Heart left ventricle (tissue), 13 donors: ENCODE results near the gene WDR6.

ENCODE experiments used
- POLR2A ChIP-seq, 2 donors: fragments of 450-650 bp; IDR thresholded peaks; one replicate each; pipeline ENCODE4 v1.6.1; 2017; ENCODE audit warnings: antibody characterized with exemption in 2 of 2, mild to moderate bottlenecking in 2 of 2, moderate library complexity in 2 of 2
- TF ChIP-seq, protein P1 (sequence below), 12 donors: fragments of 200-600 bp; sonication (generic) in 4 of 12; IDR thresholded peaks; one replicate each; pipeline versions ENCODE4 v1.5.0 to v1.8.0; 2018 to 2022; ENCODE audit warnings: antibody characterized with exemption in 12 of 12, mild to moderate bottlenecking in 5 of 12
- donor health status: ischemic (EF 13 %, LVEDD 7.1; RV severe dilation, severe dysfunction).
- donor health status: DM: no; HTN: yes; CAD: no.
- donor health status: DM: no; HTN: no; CAD: no.
- donor health status: ischemic (EF 25% LVEDD 6.9; RV normal size, moderate dysfunction).
- donor health status: ischemic (EF 25% LVEDD 5.7; RV mildly dilated, moderate dysfunction).
- donor health status: ischemic (EF 35%, LVEDD 5.7; RV mildly dilated, moderate dysfunction).
- donor health status: nonischemic (EF 11% LVEDD 7.7; RV severe dilation, severe dysfunction).
- donor health status: DM: yes; HTN: yes; CAD: no.
- donor health status: PGD.
- donor health status: ischemic (EF 29% LVEDD 5.4; RV normal size, mild dysfunction).
- donor health status: nonischemic (EF 23%, LVEDD 6.1; RV moderate dilation, normal function).

DNA sequence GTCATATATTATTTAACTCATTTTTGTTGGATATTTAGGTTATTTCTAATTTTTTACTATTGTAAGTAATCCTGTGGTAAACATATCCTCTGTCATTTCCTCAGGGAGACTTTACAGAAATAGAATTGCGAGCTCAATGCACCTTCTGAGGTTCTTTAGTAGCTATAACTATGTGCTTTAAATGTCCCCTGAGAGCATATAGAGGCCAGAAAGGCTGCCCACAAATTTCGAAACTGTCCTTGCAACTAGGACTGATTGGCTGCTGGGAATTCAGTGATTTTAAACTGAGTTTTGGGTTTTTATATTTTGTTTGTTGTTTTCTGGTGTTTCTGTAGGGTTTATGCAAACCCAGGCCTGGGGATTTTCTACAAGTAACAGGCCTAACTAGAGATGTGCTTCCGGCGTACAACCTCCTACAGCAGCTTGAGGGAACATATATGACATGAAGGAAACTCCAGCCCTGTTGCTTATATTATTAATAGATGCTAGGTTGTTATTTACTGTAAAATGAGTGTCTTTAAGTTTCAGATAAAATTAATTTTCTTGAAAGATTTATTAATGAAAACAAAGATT, 46.3 kb upstream of the WDR6 start:
- TF ChIP-seq, protein P1, sequence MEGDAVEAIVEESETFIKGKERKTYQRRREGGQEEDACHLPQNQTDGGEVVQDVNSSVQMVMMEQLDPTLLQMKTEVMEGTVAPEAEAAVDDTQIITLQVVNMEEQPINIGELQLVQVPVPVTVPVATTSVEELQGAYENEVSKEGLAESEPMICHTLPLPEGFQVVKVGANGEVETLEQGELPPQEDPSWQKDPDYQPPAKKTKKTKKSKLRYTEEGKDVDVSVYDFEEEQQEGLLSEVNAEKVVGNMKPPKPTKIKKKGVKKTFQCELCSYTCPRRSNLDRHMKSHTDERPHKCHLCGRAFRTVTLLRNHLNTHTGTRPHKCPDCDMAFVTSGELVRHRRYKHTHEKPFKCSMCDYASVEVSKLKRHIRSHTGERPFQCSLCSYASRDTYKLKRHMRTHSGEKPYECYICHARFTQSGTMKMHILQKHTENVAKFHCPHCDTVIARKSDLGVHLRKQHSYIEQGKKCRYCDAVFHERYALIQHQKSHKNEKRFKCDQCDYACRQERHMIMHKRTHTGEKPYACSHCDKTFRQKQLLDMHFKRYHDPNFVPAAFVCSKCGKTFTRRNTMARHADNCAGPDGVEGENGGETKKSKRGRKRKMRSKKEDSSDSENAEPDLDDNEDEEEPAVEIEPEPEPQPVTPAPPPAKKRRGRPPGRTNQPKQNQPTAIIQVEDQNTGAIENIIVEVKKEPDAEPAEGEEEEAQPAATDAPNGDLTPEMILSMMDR (IDR thresholded peaks at IDR 0.05), result no peak
- TF ChIP-seq POLR2A (IDR thresholded peaks at IDR 0.05), result no peak
